Type B pancreatic cell (in vitro differentiated cells): ENCODE measurements around the gene CASZ1. TPM values are rescaled to one million over a fixed set of nuclear protein-coding genes. Genes with fewer than 3 reads are reported as not detected.

Experiments used
- DNase-seq: peaks from one replicate; pipeline ENCODE4 v3.0.0; 2021; ENCODE audit warnings: mixed read lengths; ENCODE audit not compliant: unreplicated experiment; ENCODE audit errors: extremely low spot score
- H3K27ac Mint-ChIP-seq: 2 replicates; pipeline ENCODE4 v1.8.0; 2021; ENCODE audit warnings: mild to moderate bottlenecking, mixed read lengths
- H3K27me3 Mint-ChIP-seq: 2 replicates; pipeline ENCODE4 v1.8.0; 2021; ENCODE audit warnings: mixed read lengths
- H3K36me3 Mint-ChIP-seq: 2 replicates; pipeline ENCODE4 v1.8.0; 2021; ENCODE audit warnings: mixed read lengths
- H3K4me1 Mint-ChIP-seq: one replicate; pipeline ENCODE4 v1.8.0; 2021; ENCODE audit warnings: mixed read lengths; ENCODE audit not compliant: unreplicated experiment
- H3K4me3 Mint-ChIP-seq: 2 replicates; pipeline ENCODE4 v1.8.0; 2021; ENCODE audit warnings: mild to moderate bottlenecking, mixed read lengths
- H3K9me3 Mint-ChIP-seq: 2 replicates; pipeline ENCODE4 v1.8.0; 2021; ENCODE audit warnings: mixed read lengths
- CTCF ChIP-seq: fragments of 200-600 bp; sonication (generic); conservative IDR thresholded peaks from 2 replicates; pipeline ENCODE4 v1.5.0; 2021; ENCODE audit warnings: antibody characterized with exemption, mild to moderate bottlenecking
- total RNA-seq: library from RNA; stranded (reverse); gene quantifications from 2 replicates; pipeline ENCODE4 v1.2.1, GENCODE V29; 2021; ENCODE audit warnings: low replicate concordance

CASZ1 gene
- total RNA-seq, 1 donor from 2014 or later: 15.7 TPM

GRCh38 chr1:10784998-10785727, 11.3 kb downstream of the CASZ1 start:
- TF ChIP-seq CTCF: no peak
- Mint-ChIP-seq H3K4me1 (peaks cover 15% of the 10 kb centered on the region), H3K27ac (no peak overlapping the region), H3K36me3 (peaks cover 3% of the 10 kb centered on the region), H3K9me3 (no peaks in the 10 kb centered on the region), H3K4me3 (no peak overlapping the region), H3K27me3 (peaks cover 36% of the 10 kb centered on the region)
- DNase-seq: no peak

- H3K4me1 Mint-ChIP-seq: peaks cover 12% of the 10 kb centered on the region
- TF ChIP-seq CTCF: no peak
- H3K9me3 Mint-ChIP-seq: no peaks in the 10 kb centered on the region
- no peak for DNase-seq
- H3K4me3 Mint-ChIP-seq: no peak overlapping the region
- peaks cover 28% of the 10 kb centered on the region for H3K27me3 Mint-ChIP-seq
- H3K27ac Mint-ChIP-seq: no peak overlapping the region
- H3K36me3 Mint-ChIP-seq: peaks cover 3% of the 10 kb centered on the region
Observed at GRCh38 chr1:10782491-10783244, 13.8 kb downstream of the CASZ1 start.

- Mint-ChIP-seq H3K4me1 (peaks cover 4% of the 10 kb centered on the region), H3K36me3 (no peaks in the 10 kb centered on the region), H3K9me3 (no peaks in the 10 kb centered on the region), H3K4me3 (no peak overlapping the region), H3K27me3 (peaks cover 16% of the 10 kb centered on the region), H3K27ac (no peak overlapping the region)
- no peak for TF ChIP-seq CTCF
- no peak for DNase-seq
Observed at GRCh38 chr1:10781137-10781536, 15.3 kb downstream of the CASZ1 start.

- no peaks in the 10 kb centered on the region for H3K9me3 Mint-ChIP-seq
- no peaks in the 10 kb centered on the region for H3K36me3 Mint-ChIP-seq
- no peak for TF ChIP-seq CTCF
- H3K4me3 Mint-ChIP-seq: no peak overlapping the region
- no peaks in the 10 kb centered on the region for H3K4me1 Mint-ChIP-seq
- no peak overlapping the region for H3K27ac Mint-ChIP-seq
- no peak for DNase-seq
- peaks cover 8% of the 10 kb centered on the region for H3K27me3 Mint-ChIP-seq
Observed at GRCh38 chr1:10779841-10780240, 16.6 kb downstream of the CASZ1 start.

- Mint-ChIP-seq H3K27me3 (peaks cover 7% of the 10 kb centered on the region), H3K4me3 (no peak overlapping the region), H3K4me1 (no peaks in the 10 kb centered on the region), H3K9me3 (no peaks in the 10 kb centered on the region), H3K27ac (no peak overlapping the region), H3K36me3 (no peaks in the 10 kb centered on the region)
- no peak for TF ChIP-seq CTCF
- DNase-seq: no peak
Observed at GRCh38 chr1:10779201-10779600, 17.2 kb downstream of the CASZ1 start.
